Measurements from ENCODE around the gene ZNF587. TPM values are rescaled to one million over a fixed set of nuclear protein-coding genes. Genes with fewer than 3 reads are reported as not detected.

Gene ZNF587
- total and polyA plus RNA-seq, 10 of the 15 experiments (the other 5 are each of a cell fraction or from before 2014, with no cell fraction given), result 1.9 to 27.8 (median 13.5) TPM

- no peak for TF ChIP-seq ETV6 (conservative IDR thresholded peaks at IDR 0.05 in 1 of 2, IDR thresholded peaks at IDR 0.05 in 1 of 2; ENCODE audit: borderline replicate concordance in 1 of 2, low read depth in 1 of 2)
- TF ChIP-seq SUPT20H (IDR thresholded peaks at IDR 0.05; ENCODE audit: borderline replicate concordance, control insufficient read depth, low read depth, low read length), result no peak
- TF ChIP-seq PBX3 (IDR thresholded peaks at IDR 0.05; ENCODE audit: insufficient replicate concordance, low read depth, low read length), result peak; percentile 87
- TF ChIP-seq NFYB (IDR thresholded peaks at IDR 0.05; ENCODE audit: insufficient read depth, low read depth, low read length), result no peak
- TF ChIP-seq ATF2 (IDR thresholded peaks at IDR 0.05; ENCODE audit: low read length), result no peak
- peak; percentile 89 for TF ChIP-seq POLR2A (IDR thresholded peaks at IDR 0.05; ENCODE audit: low read depth, low read length)
- no peak for TF ChIP-seq KDM1A (IDR thresholded peaks at IDR 0.05; ENCODE audit: borderline replicate concordance)
- peak; percentile 38 for TF ChIP-seq RELA (IDR thresholded peaks at IDR 0.05; ENCODE audit: borderline replicate concordance, partially characterized antibody)
- TF ChIP-seq E2F4 (IDR thresholded peaks at IDR 0.05; ENCODE audit: low read depth, low read length), result no peak
- no peak for TF ChIP-seq TCF7 (IDR thresholded peaks at IDR 0.05; ENCODE audit: borderline replicate concordance)
- no peak for TF ChIP-seq NRF1 (conservative IDR thresholded peaks at IDR 0.05; ENCODE audit: low read depth, low read length)
- no peak for TF ChIP-seq NFYA (IDR thresholded peaks at IDR 0.05; ENCODE audit: borderline replicate concordance, low read depth, low read length)
- TF ChIP-seq ATF7 (IDR thresholded peaks at IDR 0.05; ENCODE audit: low read depth), result no peak
- no peak for TF ChIP-seq MTA3 (IDR thresholded peaks at IDR 0.05; ENCODE audit: borderline replicate concordance, low read length)
- TF ChIP-seq IRF4 (IDR thresholded peaks at IDR 0.05; ENCODE audit: low read depth, low read length), result no peak
- TF ChIP-seq BCL3 (IDR thresholded peaks at IDR 0.05; ENCODE audit: borderline replicate concordance, insufficient read depth, low read depth, low read length, poor library complexity, severe bottlenecking), result no peak
- TF ChIP-seq TBL1XR1 (IDR thresholded peaks at IDR 0.05; ENCODE audit: low read depth, low read length), result peak; percentile 33; the same call in 1 of the 2 replicates
- no peak for TF ChIP-seq NFXL1 (IDR thresholded peaks at IDR 0.05; ENCODE audit: borderline replicate concordance)
- TF ChIP-seq NR2C2 (IDR thresholded peaks at IDR 0.05; ENCODE audit: borderline replicate concordance, control insufficient read depth, insufficient read length, low read depth), result no peak
- peak; percentile 85 for TF ChIP-seq CREB1 (IDR thresholded peaks at IDR 0.05; ENCODE audit: low read depth)
- TF ChIP-seq RUNX3 (IDR thresholded peaks at IDR 0.05; ENCODE audit: low read length), result peak; percentile 33
- TF ChIP-seq STAT3 (IDR thresholded peaks at IDR 0.05; ENCODE audit: low read depth, low read length), result no peak
- peak; percentile 81 for TF ChIP-seq SIX5 (IDR thresholded peaks at IDR 0.05; ENCODE audit: low read depth, low read length, severe bottlenecking)
- peak; percentile 69 for TF ChIP-seq USF1 (IDR thresholded peaks at IDR 0.05; ENCODE audit: borderline replicate concordance, extremely low read length, insufficient read depth, low read depth, low read length)
- no peak for TF ChIP-seq JUNB (IDR thresholded peaks at IDR 0.05)
- TF ChIP-seq RBBP5 (conservative IDR thresholded peaks at IDR 0.05), result no peak
Observed at GRCh38 chr19:57888560-57889231, 39.0 kb downstream of the ZNF587 start, which contains the start of gene ZNF814 (continued).

All from GM12878 (cell line).